GM19240 (cell line): ENCODE results near the gene KANSL2.
"Not testable (repeated sequence)": the region's sequence is repeated elsewhere in the genome, so short reads cannot be mapped to it uniquely, and the experiment has no call there.

Experiments
- DNase-seq: peaks from one replicate; pipeline ENCODE4 v3.0.0; 2011; ENCODE audit warnings: low spot score; ENCODE audit not compliant: insufficient read length

The KANSL2 gene

GRCh38 chr12:48681710-48682532, at the start of gene KANSL2:
Gene KANSL2, minus strand, starts transcription at chr12:48682238. Its CDS starts 606 bp downstream, at chr12:48681632.
- peak; percentile 93 for DNase-seq

GRCh38 chr12:48728807-48729206, 46.8 kb upstream of the KANSL2 start:
- DNase-seq = no peak

- not testable (repeated sequence) for DNase-seq
These were observed 38.7 kb upstream of the KANSL2 start for GRCh38 chr12:48720737-48721136.

- DNase-seq = not testable (repeated sequence)
These were observed 38.1 kb upstream of the KANSL2 start for GRCh38 chr12:48720171-48720570.

- not testable (repeated sequence) for DNase-seq
These were observed 37.0 kb upstream of the KANSL2 start for GRCh38 chr12:48719002-48719401.

GRCh38 chr12:48717252-48717695, 35.2 kb upstream of the KANSL2 start:
- no peak for DNase-seq

GRCh38 chr12:48716493-48717251, 34.6 kb upstream of the KANSL2 start, which contains the start of gene CCNT1:
Gene CCNT1, minus strand, starts transcription at chr12:48716707. Its CDS starts 32 bp downstream, at chr12:48716675.
- DNase-seq = peak; percentile 96

- no peak for DNase-seq
These were observed 34.1 kb upstream of the KANSL2 start for GRCh38 chr12:48716168-48716492.

GRCh38 chr12:48712209-48712608, 30.2 kb upstream of the KANSL2 start:
- DNase-seq = no peak

- DNase-seq = not testable (repeated sequence)
These were observed 16.8 kb upstream of the KANSL2 start for GRCh38 chr12:48698822-48699221.

GRCh38 chr12:48696626-48697025, 14.6 kb upstream of the KANSL2 start:
- no peak for DNase-seq

GRCh38 chr12:48695859-48696258, 13.8 kb upstream of the KANSL2 start:
- DNase-seq = no peak

GRCh38 chr12:48694038-48694437, 12.0 kb upstream of the KANSL2 start:
- no peak for DNase-seq

- no peak for DNase-seq
These were observed 11.5 kb upstream of the KANSL2 start for GRCh38 chr12:48693572-48693971.

- no peak for DNase-seq
These were observed 9.9 kb upstream of the KANSL2 start for GRCh38 chr12:48691826-48692487.

- no peak for DNase-seq
These were observed 9.0 kb upstream of the KANSL2 start for GRCh38 chr12:48690990-48691389.

- no peak for DNase-seq
These were observed 8.4 kb upstream of the KANSL2 start for GRCh38 chr12:48690436-48690835.

GRCh38 chr12:48688836-48689235, 6.8 kb upstream of the KANSL2 start:
- no peak for DNase-seq

GRCh38 chr12:48687592-48687991, 5.6 kb upstream of the KANSL2 start:
- no peak for DNase-seq

GRCh38 chr12:48686615-48687334, 4.7 kb upstream of the KANSL2 start:
- DNase-seq = no peak

- no peak for DNase-seq
These were observed 4.1 kb upstream of the KANSL2 start for GRCh38 chr12:48686037-48686595.
